HepG2 (cell line): ENCODE measurements around the gene PXYLP1. TPM values are rescaled to one million over a fixed set of nuclear protein-coding genes. Genes with fewer than 3 reads are reported as not detected.

Source experiments
- AHR ChIP-seq: IDR thresholded peaks from 2 replicates; pipeline ENCODE4 v1.6.1; 2018; ENCODE audit warnings: missing genetic modification reagents, missing compliant biosample characterization
- ESRRA ChIP-seq: sonication (generic); formaldehyde crosslinking; IDR thresholded peaks from 2 replicates; pipeline ENCODE4 v1.5.1; 2020; ENCODE audit warnings: mild to moderate bottlenecking, low read depth, missing genetic modification reagents
- HDAC6 ChIP-seq: fragments of 200-600 bp; sonication (generic); IDR thresholded peaks from 2 replicates; pipeline ENCODE4 v1.7.0; 2017; ENCODE audit warnings: mild to moderate bottlenecking, antibody characterized with exemption, low read length, low read depth
- HOMEZ ChIP-seq: IDR thresholded peaks from 2 replicates; pipeline ENCODE4 v1.6.1; 2016; ENCODE audit warnings: low read depth
- MAFF ChIP-seq: IDR thresholded peaks from 2 replicates; pipeline ENCODE4 v1.6.1; 2011; ENCODE audit warnings: low read depth, low read length, improper control_type of control experiment
- POLR2G ChIP-seq: fragments of 200-400 bp; formaldehyde crosslinking; IDR thresholded peaks from 2 replicates; pipeline ENCODE4 v1.6.1; 2018; ENCODE audit warnings: mild to moderate bottlenecking, low read depth, low read length, moderate library complexity
- RERE ChIP-seq: IDR thresholded peaks from 2 replicates; pipeline ENCODE4 v1.6.1; 2016; ENCODE audit warnings: low read depth, missing genetic modification reagents, missing compliant biosample characterization
- RNF2 ChIP-seq: fragments of 450-650 bp; conservative IDR thresholded peaks from 2 replicates; pipeline ENCODE4 v1.6.1; 2016; ENCODE audit warnings: low read depth
- RXRB ChIP-seq: IDR thresholded peaks from 2 replicates; pipeline ENCODE4 v1.6.1; 2016; ENCODE audit warnings: borderline replicate concordance, missing genetic modification reagents, missing compliant biosample characterization
- ZFP91 ChIP-seq: sonication (generic); formaldehyde crosslinking; IDR thresholded peaks from 2 replicates; pipeline ENCODE4 v1.9.0; 2022; ENCODE audit warnings: missing genetic modification reagents, mild to moderate bottlenecking, borderline replicate concordance
- ZHX2 ChIP-seq, 2 experiments: sonication (generic) in 1 of 2; formaldehyde crosslinking in 1 of 2; IDR thresholded peaks; 2 replicates each; pipeline versions ENCODE4 v1.6.1 to v1.9.0; 2014 to 2022; ENCODE audit warnings: antibody characterized with exemption in 1 of 2, borderline replicate concordance in 1 of 2, inconsistent platforms in 1 of 2, low read depth in 1 of 2, missing genetic modification reagents in 1 of 2
- polyA plus RNA-seq, 8 experiments: library from polyadenylated mRNA; depleted of rRNA in 3 of 8; stranded (reverse) in 7 of 8; unstranded in 1 of 8; fragments of >200 nt; fragmentation: Illumina TruSeq in 4 of 8; extraction: Trizol in 4 of 8; gene quantifications; 2 replicates each; pipeline versions ENCODE4 v1.2.1 to v1.2.3, GENCODE V29; 2011 to 2016; ENCODE audit warnings: low read depth in 4 of 8, missing spikeins in 1 of 8, mixed read lengths in 1 of 8; ENCODE audit not compliant: insufficient read depth in 1 of 8
- total RNA-seq, 5 experiments: library from RNA; depleted of rRNA; stranded (reverse); fragments of >200 nt; fragmentation: Illumina TruSeq; extraction: Trizol; gene quantifications; 2 replicates each; pipeline ENCODE4 v1.2.3, GENCODE V29; 2016; ENCODE audit warnings: low read depth in 1 of 5

Gene PXYLP1
- total and polyA plus RNA-seq, 2 of the 13 experiments (the other 11 are each of a cell fraction or from before 2014, with no cell fraction given): 4.9 to 8.1 TPM

- no peak for TF ChIP-seq RERE (CRISPR knock-in tag)
- TF ChIP-seq MAFF: no peak
- TF ChIP-seq POLR2G: no peak
- 0 out of 2 replicates have a peak, but pooled peaks have one; percentile 43 for TF ChIP-seq ESRRA (CRISPR knock-in tag)
- peak; percentile 68; the same call in 1 of the 2 replicates for TF ChIP-seq AHR (CRISPR knock-in tag)
- peak; percentile 43; the same call in 1 of the 2 replicates for TF ChIP-seq RXRB (CRISPR knock-in tag)
- no peak for TF ChIP-seq ZHX2 (IDR thresholded peaks at IDR 0.05; ENCODE audit: low read depth)
- TF ChIP-seq ZHX2 (CRISPR knock-in tag; IDR thresholded peaks at IDR 0.05; ENCODE audit: borderline replicate concordance): 0 out of 2 replicates have a peak, but pooled peaks have one; percentile 31
- no peak for TF ChIP-seq HDAC6
- 0 out of 2 replicates have a peak, but pooled peaks have one; percentile 42 for TF ChIP-seq HOMEZ
- peak; percentile 56 for TF ChIP-seq ZFP91
- TF ChIP-seq RNF2: peak; percentile 71
These were observed 77.1 kb downstream of the PXYLP1 start (continued) for GRCh38 chr3:141308588-141309218.
